Heart left ventricle (tissue), 16 donors: ENCODE data around the gene DDR1. TPM values are rescaled to one million over a fixed set of nuclear protein-coding genes. Genes with fewer than 3 reads are reported as not detected.
"Not testable (repeated sequence)": the region's sequence is repeated elsewhere in the genome, so short reads cannot be mapped to it uniquely, and the experiment has no call there.

ENCODE experiments used
- ATAC-seq, 4 donors: fragments of 200-7000 bp; cut with Tn5 transposase; one replicate each; pipeline ENCODE4 v1.9.1; 2020 to 2022; ENCODE audit warnings: moderate library complexity in 4 of 4, mild to moderate bottlenecking in 3 of 4, moderate number of reproducible peaks in 1 of 4
- DNase-seq, 5 donors: peaks; one replicate each; pipeline ENCODE4 v3.0.0-alpha.2; 2020
- H3K27ac ChIP-seq, 12 donors: fragments of 200-600 bp; sonication (generic) in 4 of 12; one replicate each; pipeline versions ENCODE4 v1.5.0 to v1.8.0; 2016 to 2022; ENCODE audit warnings: mild to moderate bottlenecking in 2 of 12
- H3K27me3 ChIP-seq, 9 donors: fragments of 200-600 bp; sonication (generic) in 2 of 9; one replicate each; pipeline versions ENCODE4 v1.5.1 to v1.8.0; 2016 to 2022; ENCODE audit warnings: mild to moderate bottlenecking in 3 of 9
- H3K36me3 ChIP-seq, 9 donors: fragments of 200-600 bp; sonication (generic) in 2 of 9; one replicate each; pipeline versions ENCODE4 v1.5.0 to v1.8.0; 2018 to 2022; ENCODE audit warnings: mild to moderate bottlenecking in 2 of 9
- H3K4me1 ChIP-seq, 12 donors: fragments of 200-600 bp; sonication (generic) in 4 of 12; one replicate each; pipeline versions ENCODE4 v1.5.0 to v1.8.0; 2016 to 2022; ENCODE audit warnings: mild to moderate bottlenecking in 3 of 12
- H3K4me3 ChIP-seq, 12 donors: fragments of 200-600 bp; sonication (generic) in 4 of 12; one replicate each; pipeline versions ENCODE4 v1.5.0 to v1.8.0; 2017 to 2022; ENCODE audit warnings: mild to moderate bottlenecking in 9 of 12, moderate library complexity in 4 of 12
- H3K9me3 ChIP-seq, 12 donors: fragments of 200-600 bp; sonication (generic) in 4 of 12; one replicate each; pipeline versions ENCODE4 v1.5.0 to v1.8.0; 2016 to 2022; ENCODE audit warnings: mild to moderate bottlenecking in 1 of 12
- POLR2A ChIP-seq, 2 donors: fragments of 450-650 bp; IDR thresholded peaks; one replicate each; pipeline ENCODE4 v1.6.1; 2017; ENCODE audit warnings: antibody characterized with exemption in 2 of 2, mild to moderate bottlenecking in 2 of 2, moderate library complexity in 2 of 2
- WGBS, 4 donors: extraction: QIAGEN DNeasy Blood & Tissue Kit in 2 of 4; methylation state at CpG; one replicate each; pipeline versions ENCODE4 v1.1.5 to v1.1.7; 2013 to 2018; 5-methylcytosine and 5-hydroxymethylcytosine counted together
- intact Hi-C, 10 donors: fragments of 100-400 bp; cut with DNase I; formaldehyde crosslinking; loops; one replicate each; pipeline versions ENCODE4 v1.11.1 to v1.14.2; 2022
- polyA plus RNA-seq, 2 donors: library from polyadenylated mRNA; stranded (reverse); fragments of 200-250 nt; gene quantifications; one replicate each; pipeline ENCODE4 v1.2.3, GENCODE V29; 2013
- total RNA-seq, 9 donors: library from RNA; depleted of rRNA in 2 of 9; stranded (reverse); fragments of >200 nt in 2 of 9; fragmentation: NEBNext Ultra II Directional in 3 of 9; extraction: Animal tissue kit (Norgen Biotek cat#: 25700) in 3 of 9; gene quantifications; one replicate each; pipeline versions ENCODE4 v1.1.0 to v1.2.4, GENCODE V29; 2016 to 2023
- TF ChIP-seq, protein P1 (sequence below), 12 donors: fragments of 200-600 bp; sonication (generic) in 4 of 12; IDR thresholded peaks; one replicate each; pipeline versions ENCODE4 v1.5.0 to v1.8.0; 2018 to 2022; ENCODE audit warnings: antibody characterized with exemption in 12 of 12, mild to moderate bottlenecking in 5 of 12
- donor health status: ischemic (EF 13 %, LVEDD 7.1; RV severe dilation, severe dysfunction).
- donor health status: healthy with polysubstance abuse.
- donor health status: DM: no; HTN: yes; CAD: no.
- donor health status: DM: no; HTN: no; CAD: no.
- donor health status: ischemic (EF 25% LVEDD 6.9; RV normal size, moderate dysfunction).
- donor health status: ischemic (EF 25% LVEDD 5.7; RV mildly dilated, moderate dysfunction).
- donor health status: healthy.
- donor health status: DM: yes; HTN: yes; CAD: no.
- donor health status: ischemic (EF 35%, LVEDD 5.7; RV mildly dilated, moderate dysfunction).
- donor health status: nonischemic (EF 11% LVEDD 7.7; RV severe dilation, severe dysfunction).
- donor health status: DM: yes; HTN: yes; CAD: no.
- donor health status: PGD.
- donor health status: ischemic (EF 29% LVEDD 5.4; RV normal size, mild dysfunction).
- donor health status: nonischemic (EF 23%, LVEDD 6.1; RV moderate dilation, normal function).

Gene DDR1
- total and polyA plus RNA-seq, 11 donors = 11.8 to 50.0 (median 32.0) TPM

DNA sequence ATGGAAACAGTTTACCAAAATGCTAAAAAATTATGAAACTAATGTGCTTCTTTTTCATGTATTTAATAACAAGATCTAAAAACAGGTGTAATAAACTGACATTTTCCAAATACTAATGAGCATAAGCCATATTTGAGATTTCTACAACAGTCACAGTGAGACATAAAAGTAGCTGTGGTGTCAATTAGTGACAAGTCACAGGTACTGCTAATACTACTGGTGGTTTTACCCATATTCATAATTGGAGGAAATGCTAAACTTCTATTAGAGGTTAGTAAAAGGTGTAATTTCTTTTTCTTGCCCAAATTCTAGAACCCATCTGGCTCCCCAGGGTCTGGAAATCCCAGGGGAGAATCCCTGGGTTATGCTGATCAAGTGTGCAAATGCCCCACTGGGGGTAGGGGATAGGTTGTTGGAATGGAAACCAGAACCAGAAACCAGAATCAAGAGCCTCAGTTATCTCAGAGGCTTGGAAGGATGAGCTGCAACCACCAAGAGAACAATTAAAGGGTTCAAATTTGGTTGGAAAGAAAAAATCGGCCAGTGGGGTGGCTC, 16.6 kb downstream of the DDR1 start:
- ATAC-seq (no peak), DNase-seq (no peak)
- TF ChIP-seq, protein P1, sequence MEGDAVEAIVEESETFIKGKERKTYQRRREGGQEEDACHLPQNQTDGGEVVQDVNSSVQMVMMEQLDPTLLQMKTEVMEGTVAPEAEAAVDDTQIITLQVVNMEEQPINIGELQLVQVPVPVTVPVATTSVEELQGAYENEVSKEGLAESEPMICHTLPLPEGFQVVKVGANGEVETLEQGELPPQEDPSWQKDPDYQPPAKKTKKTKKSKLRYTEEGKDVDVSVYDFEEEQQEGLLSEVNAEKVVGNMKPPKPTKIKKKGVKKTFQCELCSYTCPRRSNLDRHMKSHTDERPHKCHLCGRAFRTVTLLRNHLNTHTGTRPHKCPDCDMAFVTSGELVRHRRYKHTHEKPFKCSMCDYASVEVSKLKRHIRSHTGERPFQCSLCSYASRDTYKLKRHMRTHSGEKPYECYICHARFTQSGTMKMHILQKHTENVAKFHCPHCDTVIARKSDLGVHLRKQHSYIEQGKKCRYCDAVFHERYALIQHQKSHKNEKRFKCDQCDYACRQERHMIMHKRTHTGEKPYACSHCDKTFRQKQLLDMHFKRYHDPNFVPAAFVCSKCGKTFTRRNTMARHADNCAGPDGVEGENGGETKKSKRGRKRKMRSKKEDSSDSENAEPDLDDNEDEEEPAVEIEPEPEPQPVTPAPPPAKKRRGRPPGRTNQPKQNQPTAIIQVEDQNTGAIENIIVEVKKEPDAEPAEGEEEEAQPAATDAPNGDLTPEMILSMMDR (IDR thresholded peaks at IDR 0.05) = no peak
- TF ChIP-seq POLR2A (IDR thresholded peaks at IDR 0.05) = no peak
- intact Hi-C loops = no loop called here
- H3K27me3 ChIP-seq = no peaks in the 10 kb centered on the region
- no peak overlapping the region for H3K4me3 ChIP-seq
- WGBS, 4 donors = 72 to 80% (median 77%) methylated on average over 1 of the region's 1 CpG
- no peaks in the 10 kb centered on the region for H3K9me3 ChIP-seq
- no peaks in the 10 kb centered on the region for H3K4me1 ChIP-seq
- no peak overlapping the region for H3K27ac ChIP-seq
- peaks cover 0 to 38% (median 29%) of the 10 kb centered on the region in 9 donors for H3K36me3 ChIP-seq

DNA sequence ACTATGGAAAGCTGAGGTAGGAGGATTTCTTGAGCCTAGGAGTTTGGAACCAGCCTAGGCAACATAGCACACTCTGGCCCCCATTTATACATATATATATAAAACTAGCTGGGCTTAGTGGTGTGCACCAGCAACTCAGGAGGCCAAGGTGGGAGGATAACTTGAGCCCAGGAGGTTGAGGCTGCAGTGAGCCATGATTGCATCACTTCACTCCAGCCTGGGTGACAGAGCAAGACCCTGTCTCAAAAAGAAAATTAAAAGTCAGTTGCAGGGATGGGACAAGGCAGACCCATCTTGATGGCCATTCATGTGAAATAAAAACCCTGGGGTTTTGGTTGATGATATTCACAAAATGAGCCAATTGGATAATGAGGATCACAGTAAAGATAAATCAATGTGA, 17.1 kb downstream of the DDR1 start:
- no peak for DNase-seq
- TF ChIP-seq POLR2A (IDR thresholded peaks at IDR 0.05) = no peak
- TF ChIP-seq, protein P1 (IDR thresholded peaks at IDR 0.05) = no peak
- Histone ChIP-seq H3K27ac (no peak overlapping the region), H3K4me3 (no peak overlapping the region), H3K27me3 (no peaks in the 10 kb centered on the region), H3K4me1 (no peaks in the 10 kb centered on the region), H3K36me3 (peaks cover 0 to 33% (median 25%) of the 10 kb centered on the region in 9 donors), H3K9me3 (no peaks in the 10 kb centered on the region)
- intact Hi-C loops = no loop called here
- ATAC-seq = no peak

DNA sequence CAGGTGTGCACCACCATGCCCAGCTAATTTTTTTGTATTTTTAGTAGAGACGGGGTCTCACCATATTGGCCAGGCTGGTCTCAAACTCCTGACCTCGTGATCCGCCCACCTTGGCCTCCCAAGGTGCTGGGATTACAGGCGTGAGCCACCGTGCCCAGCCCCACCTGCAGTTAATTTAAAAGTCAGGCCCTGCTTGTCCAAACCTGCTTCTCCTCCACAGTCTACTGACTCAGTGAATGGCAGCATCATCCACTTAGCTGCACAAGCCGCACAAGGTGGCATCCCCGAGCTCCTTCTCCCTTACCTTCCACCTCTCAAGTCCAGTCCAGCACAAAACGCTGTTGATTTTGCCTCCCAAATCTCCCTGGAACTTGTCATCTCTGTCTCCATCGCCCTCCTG, 17.9 kb downstream of the DDR1 start:
- ATAC-seq, DNase-seq, H3K27ac ChIP-seq, H3K27me3 ChIP-seq, H3K4me1 ChIP-seq, H3K9me3 ChIP-seq, H3K4me3 ChIP-seq, intact Hi-C loops: not testable (repeated sequence)
- WGBS, 4 donors = 71 to 83% (median 76%) methylated on average over 9 of the region's 9 CpGs
- peaks cover 0 to 28% (median 24%) of the 10 kb centered on the region in 9 donors for H3K36me3 ChIP-seq

DNA sequence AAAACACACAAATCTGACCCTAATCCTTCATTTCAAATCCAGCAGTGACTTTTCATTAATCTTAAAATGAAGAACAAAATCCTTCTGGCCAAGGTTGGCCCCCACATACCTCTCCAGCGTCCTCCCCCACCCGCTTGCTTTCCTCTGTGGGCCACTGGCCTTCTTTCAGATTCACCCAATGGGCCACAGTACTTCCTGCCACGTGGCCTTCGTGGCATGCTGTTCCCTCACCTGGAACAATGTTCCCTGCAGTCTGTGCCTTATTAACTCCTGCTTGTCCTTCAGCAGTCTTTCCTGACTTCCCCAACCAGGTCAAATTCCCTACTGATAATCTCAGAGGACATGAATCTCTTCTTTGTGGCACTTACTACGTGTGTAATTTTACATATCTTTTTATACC, 18.4 kb downstream of the DDR1 start:
- DNase-seq = no peak
- ATAC-seq = no peak
- intact Hi-C loops = no loop called here
- no peaks in the 10 kb centered on the region for H3K27me3 ChIP-seq
- peaks cover 0 to 6% (median 0%) of the 10 kb centered on the region in 12 donors for H3K4me1 ChIP-seq
- no peaks in the 10 kb centered on the region for H3K9me3 ChIP-seq
- WGBS, 4 donors = 42 to 52% (median 49%) methylated on average over 5 of the region's 5 CpGs
- no peak overlapping the region for H3K27ac ChIP-seq
- TF ChIP-seq POLR2A (IDR thresholded peaks at IDR 0.05) = no peak
- TF ChIP-seq, protein P1 (IDR thresholded peaks at IDR 0.05) = no peak
- no peak overlapping the region for H3K4me3 ChIP-seq
- peaks cover 0 to 22% (median 19%) of the 10 kb centered on the region in 9 donors for H3K36me3 ChIP-seq

DNA sequence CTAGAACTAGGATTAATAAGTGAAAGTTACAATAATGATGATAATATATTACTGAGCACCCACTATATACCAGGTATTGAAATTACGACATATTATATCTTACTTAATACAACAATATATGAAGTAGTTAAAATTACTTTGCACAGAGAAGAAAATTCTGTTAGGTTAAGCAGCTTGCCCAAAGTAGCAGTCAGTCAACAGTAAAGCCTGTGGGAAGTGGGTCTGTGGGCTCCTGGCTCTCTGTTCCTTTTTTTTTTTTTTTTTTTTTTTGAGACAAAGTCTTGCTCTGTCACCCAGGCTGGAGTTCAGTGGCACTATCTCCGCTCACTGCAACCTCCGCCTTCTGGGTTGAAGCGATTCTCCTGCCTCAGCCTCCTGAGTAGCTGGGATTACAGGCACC, 18.9 kb downstream of the DDR1 start:
- Histone ChIP-seq H3K4me1 (peaks cover 0 to 6% (median 0%) of the 10 kb centered on the region in 12 donors), H3K9me3 (no peaks in the 10 kb centered on the region), H3K27ac (no peak overlapping the region), H3K4me3 (no peak overlapping the region), H3K27me3 (no peaks in the 10 kb centered on the region), H3K36me3 (peaks cover 0 to 17% (median 14%) of the 10 kb centered on the region in 9 donors)
- 85 to 94% (median 90%) methylated on average over 4 of the region's 4 CpGs for WGBS, 4 donors
- no peak for DNase-seq
- intact Hi-C loops = no loop called here
- ATAC-seq = no peak
- no peak for TF ChIP-seq POLR2A (IDR thresholded peaks at IDR 0.05)
- TF ChIP-seq, protein P1 (IDR thresholded peaks at IDR 0.05) = no peak

DNA sequence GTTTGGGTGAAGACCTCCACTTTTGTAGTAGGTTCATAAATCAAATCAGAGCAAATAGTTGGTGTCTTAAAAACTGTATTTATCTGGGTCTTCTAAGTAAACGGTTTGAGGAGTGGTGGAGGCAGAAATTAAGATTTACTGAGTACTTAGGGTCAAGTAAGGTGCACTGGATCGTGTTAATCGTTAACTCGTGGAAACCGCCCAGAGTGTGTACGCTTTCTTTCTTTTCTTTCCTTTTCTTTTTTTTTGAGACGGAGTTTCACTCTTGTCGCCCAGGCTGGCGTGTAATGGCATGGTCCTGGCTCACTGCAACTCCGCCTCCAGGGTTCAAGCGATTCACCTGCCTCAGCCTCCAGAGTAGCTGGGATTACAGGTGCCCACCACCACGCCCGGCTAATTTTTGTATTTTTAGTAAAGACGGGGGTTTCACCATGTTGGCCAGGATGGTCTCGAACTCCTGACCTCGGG, 23.0 kb downstream of the DDR1 start:
- H3K27me3 ChIP-seq, DNase-seq, H3K9me3 ChIP-seq, intact Hi-C loops, ATAC-seq: not testable (repeated sequence)
- Histone ChIP-seq H3K36me3 (peaks cover 0 to 29% (median 23%) of the 10 kb centered on the region in 9 donors), H3K27ac (peak overlapping the region in 4 of 12 donors; percentile 20 to 46 (median 38)), H3K4me1 (peaks cover 0 to 19% (median 10%) of the 10 kb centered on the region in 12 donors), H3K4me3 (peak overlapping the region in 11 of 12 donors; percentile 66 to 99 (median 90))
- 51 to 57% (median 56%) methylated on average over 16 of the region's 16 CpGs for WGBS, 4 donors
